ENCODE measurements around the gene PCDHB12.
"Not testable (repeated sequence)": the region's sequence is repeated elsewhere in the genome, so short reads cannot be mapped to it uniquely, and the experiment has no call there.

The PCDHB12 gene

DNA sequence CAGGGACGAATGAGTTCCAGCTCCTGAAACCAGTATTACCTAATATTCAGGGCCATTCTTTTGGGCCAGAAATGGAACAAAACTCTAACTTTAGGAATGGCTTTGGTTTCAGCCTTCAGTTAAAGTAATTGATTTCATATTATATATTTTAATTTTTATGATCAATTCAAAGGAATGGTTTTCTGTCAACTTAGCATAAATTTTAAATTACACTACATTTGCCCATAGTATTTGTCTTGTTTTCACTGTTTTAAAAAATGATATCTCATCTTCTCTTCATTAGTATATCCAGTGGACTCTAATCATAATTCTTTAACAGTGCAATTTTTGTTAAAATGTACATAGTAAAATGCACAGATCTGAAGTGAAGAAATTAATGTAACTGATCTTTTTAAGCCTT is 28.2 kb upstream of the PCDHB12 start:
- Histone ChIP-seq H3K36me3 (ENCODE audit: insufficient read depth) (no peaks in the 10 kb centered on the region), H3K27ac (no peak overlapping the region), H3K4me1 (ENCODE audit: low read depth, poor library complexity, severe bottlenecking) (no peaks in the 10 kb centered on the region), H3K4me3 (IDR thresholded peaks at IDR 0.05; ENCODE audit: insufficient read depth, low read depth, low read length) (no peak overlapping the region), H4K20me1 (ENCODE audit: insufficient read depth) (no peaks in the 10 kb centered on the region), H3K27me3 (ENCODE audit: insufficient read depth, low read depth) (no peaks in the 10 kb centered on the region), H3K4me2 (no peak overlapping the region), H2AFZ (ENCODE audit: low read depth) (no peak overlapping the region), H3K79me2 (ENCODE audit: insufficient read depth, low read depth) (no peaks in the 10 kb centered on the region), H3K9ac (no peak overlapping the region)
- TF ChIP-seq, protein P1, sequence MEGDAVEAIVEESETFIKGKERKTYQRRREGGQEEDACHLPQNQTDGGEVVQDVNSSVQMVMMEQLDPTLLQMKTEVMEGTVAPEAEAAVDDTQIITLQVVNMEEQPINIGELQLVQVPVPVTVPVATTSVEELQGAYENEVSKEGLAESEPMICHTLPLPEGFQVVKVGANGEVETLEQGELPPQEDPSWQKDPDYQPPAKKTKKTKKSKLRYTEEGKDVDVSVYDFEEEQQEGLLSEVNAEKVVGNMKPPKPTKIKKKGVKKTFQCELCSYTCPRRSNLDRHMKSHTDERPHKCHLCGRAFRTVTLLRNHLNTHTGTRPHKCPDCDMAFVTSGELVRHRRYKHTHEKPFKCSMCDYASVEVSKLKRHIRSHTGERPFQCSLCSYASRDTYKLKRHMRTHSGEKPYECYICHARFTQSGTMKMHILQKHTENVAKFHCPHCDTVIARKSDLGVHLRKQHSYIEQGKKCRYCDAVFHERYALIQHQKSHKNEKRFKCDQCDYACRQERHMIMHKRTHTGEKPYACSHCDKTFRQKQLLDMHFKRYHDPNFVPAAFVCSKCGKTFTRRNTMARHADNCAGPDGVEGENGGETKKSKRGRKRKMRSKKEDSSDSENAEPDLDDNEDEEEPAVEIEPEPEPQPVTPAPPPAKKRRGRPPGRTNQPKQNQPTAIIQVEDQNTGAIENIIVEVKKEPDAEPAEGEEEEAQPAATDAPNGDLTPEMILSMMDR (conservative IDR thresholded peaks at IDR 0.05; ENCODE audit: low read depth, low read length): no peak

DNA sequence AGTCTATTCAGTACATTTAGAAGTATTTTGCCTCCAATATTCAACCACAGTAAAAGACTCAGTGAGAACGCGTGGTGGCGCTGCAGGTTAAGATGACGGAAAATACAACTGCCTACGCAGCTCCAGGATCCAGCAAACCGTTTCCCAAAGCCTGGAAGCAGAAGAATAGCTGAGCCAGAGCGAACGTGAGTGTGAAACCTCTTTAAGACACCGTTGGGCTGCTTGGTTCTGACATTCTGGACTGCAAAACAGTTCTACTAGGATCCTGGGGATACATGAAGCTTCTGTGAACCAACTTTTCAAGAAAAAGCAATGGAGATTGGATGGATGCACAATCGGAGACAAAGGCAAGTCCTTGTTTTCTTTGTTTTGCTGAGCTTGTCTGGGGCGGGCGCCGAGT is 26.3 kb upstream of the PCDHB12 start, which contains the start of gene PCDHB16:
Gene PCDHB16 (plus strand): TSS at position 140 of the 400 bp plus-strand sequence. CDS start 173 bp downstream, at position 313.
- Histone ChIP-seq H3K9ac (no peak within 1 kb of the TSS), H3K4me3 (IDR thresholded peaks at IDR 0.05; ENCODE audit: insufficient read depth, low read depth, low read length) (no peak within 1 kb of the TSS), H4K20me1 (ENCODE audit: insufficient read depth) (no peaks in the 10 kb centered on the region), H3K4me1 (ENCODE audit: low read depth, poor library complexity, severe bottlenecking) (no peaks in the 10 kb centered on the region), H3K27ac (no peak within 1 kb of the TSS), H2AFZ (ENCODE audit: low read depth) (no peak within 1 kb of the TSS), H3K36me3 (ENCODE audit: insufficient read depth) (no peaks in the 10 kb centered on the region), H3K4me2 (no peak within 1 kb of the TSS), H3K79me2 (ENCODE audit: insufficient read depth, low read depth) (no peaks in the 10 kb centered on the region), H3K27me3 (ENCODE audit: insufficient read depth, low read depth) (no peaks in the 10 kb centered on the region)
- TF ChIP-seq, protein P1 (conservative IDR thresholded peaks at IDR 0.05; ENCODE audit: low read depth, low read length): no peak

DNA sequence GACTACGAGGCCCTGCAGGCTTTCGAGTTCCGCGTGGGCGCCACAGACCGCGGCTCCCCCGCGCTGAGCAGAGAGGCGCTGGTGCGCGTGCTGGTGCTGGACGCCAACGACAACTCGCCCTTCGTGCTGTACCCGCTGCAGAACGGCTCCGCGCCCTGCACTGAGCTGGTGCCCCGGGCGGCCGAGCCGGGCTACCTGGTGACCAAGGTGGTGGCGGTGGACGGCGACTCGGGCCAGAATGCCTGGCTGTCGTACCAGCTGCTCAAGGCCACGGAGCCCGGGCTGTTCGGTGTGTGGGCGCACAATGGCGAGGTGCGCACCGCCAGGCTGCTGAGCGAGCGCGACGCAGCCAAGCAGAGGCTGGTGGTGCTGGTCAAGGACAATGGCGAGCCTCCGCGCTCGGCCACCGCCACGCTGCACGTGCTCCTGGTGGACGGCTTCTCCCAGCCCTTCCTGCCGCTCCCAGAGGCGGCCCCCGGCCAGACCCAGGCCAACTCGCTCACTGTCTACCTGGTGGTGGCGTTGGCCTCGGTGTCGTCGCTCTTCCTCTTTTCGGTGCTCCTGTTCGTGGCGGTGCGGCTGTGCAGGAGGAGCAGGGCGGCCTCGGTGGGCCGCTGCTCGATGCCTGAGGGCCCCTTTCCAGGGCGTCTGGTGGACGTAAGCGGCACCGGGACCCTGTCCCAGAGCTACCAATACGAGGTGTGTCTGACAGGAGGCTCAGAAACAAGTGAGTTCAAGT is 24.2 kb upstream of the PCDHB12 start:
- H3K9ac ChIP-seq; H3K4me1 ChIP-seq (ENCODE audit: low read depth, poor library complexity, severe bottlenecking); H3K27me3 ChIP-seq (ENCODE audit: insufficient read depth, low read depth); H3K79me2 ChIP-seq (ENCODE audit: insufficient read depth, low read depth); H3K4me2 ChIP-seq; H3K27ac ChIP-seq; H3K4me3 ChIP-seq (IDR thresholded peaks at IDR 0.05; ENCODE audit: insufficient read depth, low read depth, low read length); H4K20me1 ChIP-seq (ENCODE audit: insufficient read depth); H2AFZ ChIP-seq (ENCODE audit: low read depth); H3K36me3 ChIP-seq (ENCODE audit: insufficient read depth): not testable (repeated sequence)

DNA sequence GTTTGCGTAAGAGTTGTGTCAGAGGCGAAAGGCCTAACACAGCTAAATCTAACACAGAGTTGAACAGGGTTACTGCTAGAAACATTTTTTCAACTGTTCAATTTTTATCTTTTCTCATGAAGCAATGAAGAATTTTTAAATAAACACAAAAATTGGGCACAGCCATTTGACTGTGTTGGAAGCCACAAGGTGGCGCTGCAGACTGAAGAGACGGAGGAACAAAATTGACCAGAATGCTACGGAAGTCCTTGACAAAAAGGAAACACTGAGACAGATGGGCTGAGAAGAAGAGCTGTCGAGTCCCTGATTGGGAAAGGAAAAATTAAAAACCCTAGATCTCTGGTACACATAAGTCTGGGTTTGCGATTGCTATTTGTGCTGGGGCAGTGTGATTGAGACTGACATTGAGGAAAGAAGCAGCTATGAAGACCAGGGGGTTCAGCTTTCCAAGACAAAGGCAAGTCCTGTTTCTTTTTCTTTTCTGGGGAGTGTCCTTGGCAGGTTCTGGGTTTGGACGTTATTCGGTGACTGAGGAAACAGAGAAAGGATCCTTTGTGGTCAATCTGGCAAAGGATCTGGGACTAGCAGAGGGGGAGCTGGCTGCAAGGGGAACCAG is 21.5 kb upstream of the PCDHB12 start, which contains the start of gene PCDHB9:
Gene PCDHB9 (plus strand): TSS at position 265 of the 616 bp plus-strand sequence. CDS start 158 bp downstream, at position 423.
- Histone ChIP-seq H3K4me2 (no peak within 1 kb of the TSS), H3K79me2 (ENCODE audit: insufficient read depth, low read depth) (no peaks in the 10 kb centered on the region), H3K4me1 (ENCODE audit: low read depth, poor library complexity, severe bottlenecking) (no peaks in the 10 kb centered on the region), H3K27me3 (ENCODE audit: insufficient read depth, low read depth) (no peaks in the 10 kb centered on the region), H3K36me3 (ENCODE audit: insufficient read depth) (no peaks in the 10 kb centered on the region), H2AFZ (ENCODE audit: low read depth) (no peak within 1 kb of the TSS), H3K27ac (no peak within 1 kb of the TSS), H4K20me1 (ENCODE audit: insufficient read depth) (no peaks in the 10 kb centered on the region), H3K9ac (no peak within 1 kb of the TSS), H3K4me3 (IDR thresholded peaks at IDR 0.05; ENCODE audit: insufficient read depth, low read depth, low read length) (no peak within 1 kb of the TSS)
- TF ChIP-seq, protein P1 (conservative IDR thresholded peaks at IDR 0.05; ENCODE audit: low read depth, low read length): peak; percentile 70; the same call in 1 of the 2 replicates

DNA sequence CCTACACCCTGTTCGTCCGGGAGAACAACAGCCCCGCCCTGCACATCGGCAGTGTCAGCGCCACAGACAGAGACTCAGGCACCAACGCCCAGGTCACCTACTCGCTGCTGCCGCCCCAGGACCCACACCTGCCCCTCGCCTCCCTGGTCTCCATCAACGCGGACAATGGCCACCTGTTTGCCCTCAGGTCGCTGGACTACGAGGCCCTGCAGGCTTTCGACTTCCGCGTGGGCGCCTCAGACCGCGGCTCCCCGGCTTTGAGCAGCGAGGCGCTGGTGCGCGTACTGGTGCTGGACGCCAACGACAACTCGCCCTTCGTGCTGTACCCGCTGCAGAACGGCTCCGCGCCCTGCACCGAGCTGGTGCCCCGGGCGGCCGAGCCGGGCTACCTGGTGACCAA is 19.8 kb upstream of the PCDHB12 start:
- not testable (repeated sequence) for H3K79me2 ChIP-seq (ENCODE audit: insufficient read depth, low read depth); H3K4me1 ChIP-seq (ENCODE audit: low read depth, poor library complexity, severe bottlenecking); H4K20me1 ChIP-seq (ENCODE audit: insufficient read depth); H3K36me3 ChIP-seq (ENCODE audit: insufficient read depth); H3K9ac ChIP-seq; H2AFZ ChIP-seq (ENCODE audit: low read depth); H3K4me2 ChIP-seq; H3K4me3 ChIP-seq (IDR thresholded peaks at IDR 0.05; ENCODE audit: insufficient read depth, low read depth, low read length); H3K27ac ChIP-seq; H3K27me3 ChIP-seq (ENCODE audit: insufficient read depth, low read depth)

DNA sequence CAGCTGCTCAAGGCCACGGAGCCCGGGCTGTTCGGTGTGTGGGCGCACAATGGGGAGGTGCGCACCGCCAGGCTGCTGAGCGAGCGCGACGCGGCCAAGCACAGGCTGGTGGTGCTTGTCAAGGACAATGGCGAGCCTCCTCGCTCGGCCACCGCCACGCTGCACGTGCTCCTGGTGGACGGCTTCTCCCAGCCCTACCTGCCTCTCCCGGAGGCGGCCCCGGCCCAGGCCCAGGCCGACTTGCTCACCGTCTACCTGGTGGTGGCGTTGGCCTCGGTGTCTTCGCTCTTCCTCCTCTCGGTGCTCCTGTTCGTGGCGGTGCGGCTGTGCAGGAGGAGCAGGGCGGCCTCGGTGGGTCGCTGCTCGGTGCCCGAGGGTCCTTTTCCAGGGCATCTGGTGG is 19.4 kb upstream of the PCDHB12 start:
- not testable (repeated sequence) for H2AFZ ChIP-seq (ENCODE audit: low read depth); H3K36me3 ChIP-seq (ENCODE audit: insufficient read depth); H3K4me1 ChIP-seq (ENCODE audit: low read depth, poor library complexity, severe bottlenecking); H3K27me3 ChIP-seq (ENCODE audit: insufficient read depth, low read depth); H3K4me3 ChIP-seq (IDR thresholded peaks at IDR 0.05; ENCODE audit: insufficient read depth, low read depth, low read length); H3K79me2 ChIP-seq (ENCODE audit: insufficient read depth, low read depth); H3K27ac ChIP-seq; H4K20me1 ChIP-seq (ENCODE audit: insufficient read depth); H3K4me2 ChIP-seq; H3K9ac ChIP-seq

Data from KMS-11 (cell line).